ENCODE results near the gene KRT72.

KRT72 gene

DNA sequence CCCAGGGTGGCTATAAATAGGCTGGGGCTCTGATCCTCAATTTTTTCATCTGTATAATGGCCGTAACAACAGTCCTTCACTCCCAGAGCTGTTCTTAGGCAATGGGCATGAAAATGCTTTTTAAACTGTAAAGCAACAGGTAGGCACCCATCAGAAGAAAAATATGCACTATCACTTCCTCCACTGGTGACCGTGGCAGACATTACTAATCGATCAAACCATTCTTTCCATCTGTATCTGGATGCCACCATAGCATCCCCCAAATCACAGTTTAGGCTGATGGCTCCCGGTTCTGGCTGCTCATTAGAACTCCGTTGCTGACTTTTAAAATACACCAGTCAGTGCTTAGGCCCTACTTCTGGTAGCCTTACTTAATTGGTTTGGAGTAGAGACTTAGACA lies 59.6 kb downstream of the KRT72 start:
- Histone ChIP-seq H3K4me1 (ENCODE audit: control insufficient read depth in 1 of 2, insufficient read depth in 2 of 2, low read length in 2 of 2) (no peaks in the 10 kb centered on the region), H3K27me3 (ENCODE audit: insufficient read depth, low read length) (no peaks in the 10 kb centered on the region), H3K23ac (ENCODE audit: low read length) (no peak overlapping the region), H3K4me2 (ENCODE audit: low read length) (no peak overlapping the region), H4K12ac (ENCODE audit: low read depth, low read length) (no peak overlapping the region), H2AK5ac (ENCODE audit: low read length) (no peak overlapping the region), H3K79me1 (ENCODE audit: low read length) (no peaks in the 10 kb centered on the region), H3K79me2 (ENCODE audit: control insufficient read depth, insufficient read depth, low read length, poor library complexity) (no peaks in the 10 kb centered on the region), H2BK12ac (ENCODE audit: low read length) (no peak overlapping the region), H2BK5ac (ENCODE audit: low read depth, low read length, poor library complexity) (no peak overlapping the region), H3K18ac (ENCODE audit: low read length) (no peak overlapping the region), H3K14ac (ENCODE audit: low read length) (no peak overlapping the region), H3K9ac (ENCODE audit: low read length) (no peak overlapping the region), H3K4ac (ENCODE audit: low read depth, low read length) (no peak overlapping the region), H3K36me3 (ENCODE audit: control insufficient read depth in 1 of 2, insufficient read depth in 2 of 2, low read length in 2 of 2) (no peaks in the 10 kb centered on the region), H2AFZ (ENCODE audit: insufficient read depth, low read length, poor library complexity) (no peak overlapping the region), H3K9me3 (ENCODE audit: insufficient read depth, low read depth, low read length) (no peaks in the 10 kb centered on the region), H4K8ac (ENCODE audit: low read depth, low read length) (no peak overlapping the region), H4K91ac (ENCODE audit: low read depth, low read length) (no peak overlapping the region), H2BK120ac (ENCODE audit: insufficient read depth, low read length, poor library complexity) (no peak overlapping the region), H3K4me3 (ENCODE audit: low read depth, low read length) (no peak overlapping the region), H3K27ac (ENCODE audit: low read depth, low read length) (no peak overlapping the region)
- DNase-seq: no peak
- WGBS (ENCODE audit: extremely low coverage, insufficient coverage, insufficient read length): no CpG with 5 or more reads among the region's 5 CpGs

DNA sequence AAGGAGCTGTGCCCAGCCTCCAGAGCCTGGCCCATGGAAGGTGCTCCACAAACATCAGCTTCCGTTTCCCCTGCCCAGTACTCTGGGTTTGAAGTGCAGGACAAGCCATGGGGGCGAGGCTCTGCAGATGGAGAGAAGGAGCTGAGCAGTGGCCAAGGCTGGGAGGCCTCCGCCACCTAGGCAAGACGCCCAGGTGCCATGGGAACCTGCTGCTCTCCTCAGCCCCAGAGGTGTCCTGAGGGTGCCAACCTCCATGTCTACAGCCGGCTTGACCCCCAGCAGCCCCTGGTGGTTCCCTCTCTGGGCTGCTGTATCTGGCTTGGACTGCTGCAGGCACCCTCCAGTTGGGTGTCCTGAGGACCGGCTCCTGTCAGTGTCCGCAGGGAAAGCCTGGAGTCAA lies 60.7 kb downstream of the KRT72 start:
- no peaks in the 10 kb centered on the region for H3K79me1 ChIP-seq (ENCODE audit: low read length)
- no peak overlapping the region for H2BK120ac ChIP-seq (ENCODE audit: insufficient read depth, low read length, poor library complexity)
- H3K18ac ChIP-seq (ENCODE audit: low read length): no peak overlapping the region
- H3K14ac ChIP-seq (ENCODE audit: low read length): no peak overlapping the region
- no peak overlapping the region for H2BK5ac ChIP-seq (ENCODE audit: low read depth, low read length, poor library complexity)
- no peak overlapping the region for H3K27ac ChIP-seq (ENCODE audit: low read depth, low read length)
- DNase-seq: no peak
- no peaks in the 10 kb centered on the region for H3K9me3 ChIP-seq (ENCODE audit: insufficient read depth, low read depth, low read length)
- no peaks in the 10 kb centered on the region for H3K4me1 ChIP-seq (ENCODE audit: control insufficient read depth in 1 of 2, insufficient read depth in 2 of 2, low read length in 2 of 2)
- no peak overlapping the region for H4K12ac ChIP-seq (ENCODE audit: low read depth, low read length)
- H3K79me2 ChIP-seq (ENCODE audit: control insufficient read depth, insufficient read depth, low read length, poor library complexity): no peaks in the 10 kb centered on the region
- H3K23ac ChIP-seq (ENCODE audit: low read length): no peak overlapping the region
- no peak overlapping the region for H2AFZ ChIP-seq (ENCODE audit: insufficient read depth, low read length, poor library complexity)
- H3K4me2 ChIP-seq (ENCODE audit: low read length): no peak overlapping the region
- H3K4me3 ChIP-seq (ENCODE audit: low read depth, low read length): no peak overlapping the region
- H3K36me3 ChIP-seq (ENCODE audit: control insufficient read depth in 1 of 2, insufficient read depth in 2 of 2, low read length in 2 of 2): no peaks in the 10 kb centered on the region
- no peak overlapping the region for H2AK5ac ChIP-seq (ENCODE audit: low read length)
- H2BK12ac ChIP-seq (ENCODE audit: low read length): no peak overlapping the region
- no peak overlapping the region for H3K9ac ChIP-seq (ENCODE audit: low read length)
- H4K8ac ChIP-seq (ENCODE audit: low read depth, low read length): no peak overlapping the region
- no peak overlapping the region for H3K4ac ChIP-seq (ENCODE audit: low read depth, low read length)
- no peaks in the 10 kb centered on the region for H3K27me3 ChIP-seq (ENCODE audit: insufficient read depth, low read length)
- no CpG with 5 or more reads among the region's 7 CpGs for WGBS (ENCODE audit: extremely low coverage, insufficient coverage, insufficient read length)
- H4K91ac ChIP-seq (ENCODE audit: low read depth, low read length): no peak overlapping the region

DNA sequence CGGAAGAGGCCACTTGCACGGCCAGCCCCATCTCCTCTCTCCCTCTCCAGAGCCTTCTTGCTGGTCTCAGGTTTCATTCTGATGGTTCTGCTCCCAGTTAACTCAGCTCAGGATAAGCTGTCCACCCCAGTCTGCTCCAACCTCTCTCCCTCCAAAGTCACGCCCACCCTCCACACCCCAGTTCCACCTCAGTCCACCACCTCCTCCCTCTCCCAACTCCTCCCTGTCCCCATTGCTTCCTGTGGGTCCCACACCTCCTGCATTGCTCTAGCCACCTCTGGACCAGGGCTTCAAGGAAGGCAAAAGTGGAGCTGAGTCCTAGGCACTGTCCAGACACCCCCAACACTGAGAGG lies 61.5 kb downstream of the KRT72 start:
- no peak overlapping the region for H2AK5ac ChIP-seq (ENCODE audit: low read length)
- H4K12ac ChIP-seq (ENCODE audit: low read depth, low read length): no peak overlapping the region
- H2BK5ac ChIP-seq (ENCODE audit: low read depth, low read length, poor library complexity): no peak overlapping the region
- H4K8ac ChIP-seq (ENCODE audit: low read depth, low read length): no peak overlapping the region
- H3K4me2 ChIP-seq (ENCODE audit: low read length): no peak overlapping the region
- H2BK120ac ChIP-seq (ENCODE audit: insufficient read depth, low read length, poor library complexity): no peak overlapping the region
- H3K36me3 ChIP-seq (ENCODE audit: control insufficient read depth in 1 of 2, insufficient read depth in 2 of 2, low read length in 2 of 2): no peaks in the 10 kb centered on the region
- no peak overlapping the region for H3K4me3 ChIP-seq (ENCODE audit: low read depth, low read length)
- H2BK12ac ChIP-seq (ENCODE audit: low read length): no peak overlapping the region
- H3K18ac ChIP-seq (ENCODE audit: low read length): no peak overlapping the region
- no peak overlapping the region for H4K91ac ChIP-seq (ENCODE audit: low read depth, low read length)
- WGBS (ENCODE audit: extremely low coverage, insufficient coverage, insufficient read length): no CpG with 5 or more reads among the region's 3 CpGs
- H3K9me3 ChIP-seq (ENCODE audit: insufficient read depth, low read depth, low read length): no peaks in the 10 kb centered on the region
- H3K79me1 ChIP-seq (ENCODE audit: low read length): no peaks in the 10 kb centered on the region
- no peak overlapping the region for H3K9ac ChIP-seq (ENCODE audit: low read length)
- H3K4me1 ChIP-seq (ENCODE audit: control insufficient read depth in 1 of 2, insufficient read depth in 2 of 2, low read length in 2 of 2): no peaks in the 10 kb centered on the region
- H3K23ac ChIP-seq (ENCODE audit: low read length): no peak overlapping the region
- DNase-seq: no peak
- H3K14ac ChIP-seq (ENCODE audit: low read length): no peak overlapping the region
- H3K4ac ChIP-seq (ENCODE audit: low read depth, low read length): no peak overlapping the region
- H3K27ac ChIP-seq (ENCODE audit: low read depth, low read length): no peak overlapping the region
- H2AFZ ChIP-seq (ENCODE audit: insufficient read depth, low read length, poor library complexity): no peak overlapping the region
- no peaks in the 10 kb centered on the region for H3K79me2 ChIP-seq (ENCODE audit: control insufficient read depth, insufficient read depth, low read length, poor library complexity)
- H3K27me3 ChIP-seq (ENCODE audit: insufficient read depth, low read length): no peaks in the 10 kb centered on the region

DNA sequence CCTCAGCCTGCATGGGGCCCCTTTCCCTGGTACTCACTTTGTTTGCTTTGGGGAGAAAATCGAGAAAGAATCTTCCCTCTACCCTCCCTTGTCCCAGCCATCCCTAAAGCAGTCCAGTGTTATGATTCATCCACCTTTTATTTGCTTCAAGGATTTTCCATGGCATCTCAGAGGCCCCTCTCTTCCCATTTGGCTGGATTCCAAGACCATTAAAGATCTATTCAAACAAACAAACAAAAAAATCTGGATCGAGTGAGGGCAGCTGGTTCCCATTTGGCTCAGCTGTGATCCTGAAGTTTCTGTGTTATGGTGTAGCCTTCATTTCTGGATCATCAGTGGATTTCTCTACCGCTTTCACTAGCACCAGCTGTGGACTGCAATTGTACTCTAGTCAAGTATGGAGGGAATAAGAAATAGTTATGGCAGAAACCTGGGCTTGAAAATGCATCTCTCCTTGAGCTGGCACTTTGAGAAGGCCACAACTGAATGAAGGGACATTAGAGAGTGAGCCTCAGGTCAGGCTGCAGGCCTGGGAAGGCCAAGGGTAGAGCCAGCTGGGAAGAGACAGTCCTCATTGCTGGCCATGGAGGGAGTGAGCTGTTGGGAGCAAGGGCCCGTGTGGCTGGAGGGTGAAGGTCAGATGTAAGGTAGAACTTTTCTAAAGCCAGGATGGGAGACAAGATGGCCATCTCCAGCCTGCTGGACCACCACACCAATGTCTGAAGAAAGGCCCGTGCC lies 62.0 kb downstream of the KRT72 start:
- Histone ChIP-seq H4K12ac (ENCODE audit: low read depth, low read length) (no peak overlapping the region), H3K79me1 (ENCODE audit: low read length) (no peaks in the 10 kb centered on the region), H3K27me3 (ENCODE audit: insufficient read depth, low read length) (no peaks in the 10 kb centered on the region), H2BK120ac (ENCODE audit: insufficient read depth, low read length, poor library complexity) (no peak overlapping the region), H3K18ac (ENCODE audit: low read length) (no peak overlapping the region), H3K14ac (ENCODE audit: low read length) (no peak overlapping the region), H2AK5ac (ENCODE audit: low read length) (no peak overlapping the region), H3K4me2 (ENCODE audit: low read length) (no peak overlapping the region), H4K91ac (ENCODE audit: low read depth, low read length) (no peak overlapping the region), H3K4me3 (ENCODE audit: low read depth, low read length) (no peak overlapping the region), H3K9ac (ENCODE audit: low read length) (no peak overlapping the region), H3K4ac (ENCODE audit: low read depth, low read length) (no peak overlapping the region), H4K8ac (ENCODE audit: low read depth, low read length) (no peak overlapping the region), H2BK12ac (ENCODE audit: low read length) (no peak overlapping the region), H3K9me3 (ENCODE audit: insufficient read depth, low read depth, low read length) (no peaks in the 10 kb centered on the region), H2AFZ (ENCODE audit: insufficient read depth, low read length, poor library complexity) (no peak overlapping the region), H3K4me1 (ENCODE audit: control insufficient read depth in 1 of 2, insufficient read depth in 2 of 2, low read length in 2 of 2) (no peaks in the 10 kb centered on the region), H3K23ac (ENCODE audit: low read length) (no peak overlapping the region), H3K27ac (ENCODE audit: low read depth, low read length) (no peak overlapping the region), H3K79me2 (ENCODE audit: control insufficient read depth, insufficient read depth, low read length, poor library complexity) (no peaks in the 10 kb centered on the region), H3K36me3 (ENCODE audit: control insufficient read depth in 1 of 2, insufficient read depth in 2 of 2, low read length in 2 of 2) (no peaks in the 10 kb centered on the region), H2BK5ac (ENCODE audit: low read depth, low read length, poor library complexity) (no peak overlapping the region)
- no peak for DNase-seq
- whole genome bisulfite sequencing (ENCODE audit: extremely low coverage, insufficient coverage, insufficient read length): no CpG with 5 or more reads among the region's 5 CpGs
